Urothelium cell line (cell line): ENCODE measurements around the gene ADPRHL1.
A peak's percentile ranks its signal among the peaks of the same experiment; 100 is the strongest.
"Not testable (repeated sequence)": the region's sequence is repeated elsewhere in the genome, so short reads cannot be mapped to it uniquely, and the experiment has no call there.

Experiments used
- DNase-seq: peaks from one replicate; pipeline ENCODE4 v3.0.0; 2011; ENCODE audit warnings: low spot score, mixed read lengths
- FAIRE-seq: peaks from 2 replicates; lab custom pipeline; 2011; peaks lifted over from hg19 to GRCh38; lab: Jason Lieb, UNC

ADPRHL1 gene

GRCh38 chr13:113435907-113436306 is 17.4 kb downstream of the ADPRHL1 start:
- DNase-seq, FAIRE-seq: not testable (repeated sequence)

- FAIRE-seq: no peak
- no peak for DNase-seq
Observed at GRCh38 chr13:113433391-113433916, 19.8 kb downstream of the ADPRHL1 start.

- FAIRE-seq (no peak), DNase-seq (no peak)
Observed at GRCh38 chr13:113432506-113433270, 20.6 kb downstream of the ADPRHL1 start.

GRCh38 chr13:113431171-113431570 is 22.1 kb downstream of the ADPRHL1 start:
- DNase-seq (no peak), FAIRE-seq (peak; percentile 23)

- FAIRE-seq: peak; percentile 58
- no peak for DNase-seq
Observed at GRCh38 chr13:113430378-113431110, 22.7 kb downstream of the ADPRHL1 start.

GRCh38 chr13:113429608-113429985 is 23.7 kb downstream of the ADPRHL1 start:
- no peak for DNase-seq
- no peak for FAIRE-seq

GRCh38 chr13:113428871-113429607 is 24.2 kb downstream of the ADPRHL1 start:
- FAIRE-seq: no peak

GRCh38 chr13:113428469-113428865 is 24.8 kb downstream of the ADPRHL1 start:
- no peak for FAIRE-seq
- DNase-seq: no peak

More at GRCh38 chr13:113428871-113429607, 24.2 kb downstream of the ADPRHL1 start:
- no peak for DNase-seq

GRCh38 chr13:113427562-113428468 is 25.5 kb downstream of the ADPRHL1 start:
- FAIRE-seq (no peak), DNase-seq (no peak)

GRCh38 chr13:113426591-113426986 is 26.7 kb downstream of the ADPRHL1 start:
- FAIRE-seq (no peak), DNase-seq (no peak)

- no peak for DNase-seq
Observed at GRCh38 chr13:113425941-113426590, 27.2 kb downstream of the ADPRHL1 start.

GRCh38 chr13:113423520-113424163 is 29.6 kb downstream of the ADPRHL1 start:
- no peak for DNase-seq
- no peak for FAIRE-seq

More at GRCh38 chr13:113425941-113426590, 27.2 kb downstream of the ADPRHL1 start:
- FAIRE-seq: peak; percentile 72

GRCh38 chr13:113422807-113423519 is 30.3 kb downstream of the ADPRHL1 start:
- DNase-seq (no peak), FAIRE-seq (peak; percentile 17)

- no peak for DNase-seq
- FAIRE-seq: no peak
Observed at GRCh38 chr13:113421673-113422270, 31.5 kb downstream of the ADPRHL1 start.

- FAIRE-seq (peak; percentile 17), DNase-seq (peak; percentile 32)
Observed at GRCh38 chr13:113420833-113421600, 32.3 kb downstream of the ADPRHL1 start.

- DNase-seq (no peak), FAIRE-seq (no peak)
Observed at GRCh38 chr13:113420232-113420631, 33.1 kb downstream of the ADPRHL1 start.

GRCh38 chr13:113419531-113420193 is 33.6 kb downstream of the ADPRHL1 start:
- FAIRE-seq (no peak), DNase-seq (no peak)
